Upper lobe of left lung (tissue), 4 donors: ENCODE results near the gene RBBP8NL.

Experiments
- CTCF ChIP-seq, 6 experiments: fragments of 450-650 bp in 4 of 6; fragments of 200-600 bp in 2 of 6; sonication (generic) in 2 of 6; IDR thresholded peaks; one replicate each; pipeline ENCODE4 v1.5.1; 2016 to 2019; ENCODE audit warnings: antibody characterized with exemption in 6 of 6
- EP300 ChIP-seq, 4 donors: sonication (generic); formaldehyde crosslinking; IDR thresholded peaks; one replicate each; pipeline ENCODE4 v1.5.1; 2017; ENCODE audit warnings: antibody characterized with exemption in 4 of 4, control low read depth in 2 of 4
- POLR2A ChIP-seq, 4 donors: fragments of 450-650 bp; IDR thresholded peaks; one replicate each; pipeline ENCODE4 v1.5.1; 2016 to 2017; ENCODE audit warnings: antibody characterized with exemption in 4 of 4, mild to moderate bottlenecking in 2 of 4
- POLR2AphosphoS5 ChIP-seq, 2 donors: sonication (generic); formaldehyde crosslinking; IDR thresholded peaks; one replicate each; pipeline ENCODE4 v1.5.1; 2017; ENCODE audit warnings: antibody characterized with exemption in 2 of 2

DNA sequence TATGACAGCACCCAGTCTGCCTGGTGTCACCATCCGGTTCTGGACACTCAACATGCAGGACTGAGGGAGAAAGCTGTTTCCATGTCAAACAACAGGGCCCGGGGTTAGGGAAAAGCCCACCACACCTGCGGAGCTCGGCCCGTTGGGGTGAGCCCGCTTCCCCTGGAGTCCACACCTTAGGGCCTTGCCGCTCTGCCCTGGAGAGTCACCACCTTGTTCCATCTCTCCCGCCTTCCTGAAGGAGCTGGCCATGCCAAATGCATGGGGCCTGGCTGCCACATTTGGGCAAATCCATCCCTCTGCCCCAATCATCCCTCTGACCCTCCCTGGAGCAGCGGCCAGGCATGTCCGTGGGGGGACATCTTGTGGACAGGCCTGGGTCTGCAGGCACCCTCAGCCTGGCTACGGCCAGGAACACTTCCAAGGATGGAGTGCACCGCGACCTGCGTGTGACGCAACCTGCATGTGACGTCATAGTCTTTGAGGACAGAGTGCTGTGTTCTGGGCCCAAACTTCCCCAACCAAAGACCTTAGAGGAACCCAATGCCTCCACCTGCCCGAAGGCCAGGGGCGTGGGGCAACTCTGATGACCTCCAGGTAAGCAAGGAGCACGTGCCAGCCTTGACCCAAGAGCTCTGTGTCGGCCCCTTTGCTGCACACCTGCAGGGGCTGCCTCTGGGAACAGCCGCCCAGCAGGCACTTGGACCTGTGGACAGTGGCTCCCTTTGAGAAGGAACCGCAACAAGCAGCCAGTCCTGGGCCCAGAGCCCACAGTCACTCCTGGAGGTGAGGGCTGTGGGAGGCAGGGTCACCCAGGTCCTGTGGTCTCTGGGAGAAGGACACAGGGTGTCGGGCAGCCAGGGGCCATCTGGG lies 22.0 kb downstream of the RBBP8NL start:
- TF ChIP-seq POLR2A (IDR thresholded peaks at IDR 0.05), result no peak
- peak; percentile 38 to 79 (median 54) for TF ChIP-seq CTCF (IDR thresholded peaks at IDR 0.05)
- no peak for TF ChIP-seq EP300 (IDR thresholded peaks at IDR 0.05)
- TF ChIP-seq POLR2AphosphoS5 (IDR thresholded peaks at IDR 0.05), result no peak
